Glomerular visceral epithelial cell (primary cell): ENCODE data around the gene LRRC71.

Source experiments
- DNase-seq: peaks from one replicate; pipeline ENCODE4 v3.0.0-alpha.2; 2016; ENCODE audit errors: extremely low spot score

LRRC71 gene

DNA sequence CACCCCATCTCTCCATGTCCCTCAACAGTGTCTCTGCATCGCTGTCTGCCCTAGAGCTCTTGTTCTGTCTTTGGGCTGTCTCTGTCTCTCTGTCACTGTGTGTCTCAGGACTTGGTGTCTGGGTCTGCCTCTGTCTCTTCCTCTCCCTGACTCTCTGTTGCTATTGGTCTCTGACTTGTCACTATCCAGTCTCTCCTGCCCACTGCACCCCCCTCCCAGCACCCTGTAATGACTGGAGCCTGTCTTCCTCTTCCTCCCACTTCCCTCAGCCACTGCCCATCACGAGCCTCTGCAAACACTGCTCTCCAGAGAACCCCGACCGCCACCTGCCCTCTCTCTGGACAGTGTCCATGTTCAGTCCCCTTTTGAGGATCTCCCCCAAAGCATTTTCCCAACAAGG, 14.8 kb upstream of the LRRC71 start:
- DNase-seq: no peak

DNA sequence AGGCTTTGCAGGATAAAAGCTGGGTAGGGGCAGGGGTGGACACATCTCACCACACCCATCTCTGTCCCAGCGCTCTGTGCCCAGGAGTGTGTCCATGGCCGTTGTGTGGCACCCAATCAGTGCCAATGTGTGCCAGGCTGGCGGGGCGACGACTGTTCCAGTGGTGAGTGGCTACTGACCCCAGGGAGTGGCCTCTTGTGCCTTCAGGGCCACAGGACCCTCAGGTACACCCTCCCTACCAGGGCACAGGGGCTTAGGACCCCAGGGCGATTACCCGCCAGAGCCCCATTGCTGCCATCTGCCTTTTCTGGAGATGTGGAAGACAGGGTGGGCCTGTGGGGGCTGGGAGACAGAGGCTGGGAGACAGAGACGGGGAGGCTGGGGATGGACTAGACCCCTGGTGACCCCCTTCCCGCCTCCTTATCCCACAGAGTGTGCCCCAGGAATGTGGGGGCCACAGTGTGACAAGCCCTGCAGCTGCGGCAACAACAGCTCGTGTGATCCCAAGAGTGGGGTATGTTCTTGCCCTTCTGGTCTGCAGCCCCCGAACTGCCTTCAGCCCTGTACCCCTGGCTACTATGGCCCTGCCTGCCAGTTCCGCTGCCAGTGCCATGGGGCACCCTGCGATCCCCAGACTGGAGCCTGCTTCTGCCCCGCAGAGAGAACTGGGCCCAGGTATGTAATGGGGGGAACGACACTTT, 14.1 kb upstream of the LRRC71 start:
- no peak for DNase-seq

DNA sequence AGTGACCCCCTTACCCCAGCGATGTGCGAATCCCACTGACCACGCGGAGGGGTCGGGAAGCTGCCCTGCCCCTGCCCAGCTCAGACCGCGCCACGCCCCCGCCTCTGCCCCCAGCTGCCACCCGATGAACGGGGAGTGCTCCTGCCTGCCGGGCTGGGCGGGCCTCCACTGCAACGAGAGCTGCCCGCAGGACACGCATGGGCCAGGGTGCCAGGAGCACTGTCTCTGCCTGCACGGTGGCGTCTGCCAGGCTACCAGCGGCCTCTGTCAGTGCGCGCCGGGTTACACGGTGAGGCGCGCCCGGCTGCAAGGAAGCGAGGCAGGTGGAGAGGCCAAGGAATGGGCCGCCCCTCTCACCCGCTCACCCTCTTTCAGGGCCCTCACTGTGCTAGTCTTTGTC, 11.9 kb upstream of the LRRC71 start:
- DNase-seq: no peak

DNA sequence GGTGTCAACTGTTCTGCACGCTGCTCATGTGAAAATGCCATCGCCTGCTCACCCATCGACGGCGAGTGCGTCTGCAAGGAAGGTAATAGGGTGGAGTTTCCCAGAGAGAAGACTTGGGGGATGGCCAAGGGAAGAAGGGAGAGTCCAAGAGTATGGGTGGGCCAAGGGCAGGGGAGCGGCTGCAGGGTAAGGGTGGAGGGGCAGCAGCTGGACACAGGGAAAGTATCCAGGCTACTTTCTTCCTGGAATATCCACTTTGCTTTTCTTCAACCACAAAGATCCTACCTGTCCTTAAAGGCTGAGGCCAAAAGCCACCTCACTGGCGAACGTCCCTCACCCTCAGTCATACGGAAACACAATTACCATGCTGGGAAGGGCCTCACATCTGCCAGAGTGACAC, 11.5 kb upstream of the LRRC71 start:
- no peak for DNase-seq

DNA sequence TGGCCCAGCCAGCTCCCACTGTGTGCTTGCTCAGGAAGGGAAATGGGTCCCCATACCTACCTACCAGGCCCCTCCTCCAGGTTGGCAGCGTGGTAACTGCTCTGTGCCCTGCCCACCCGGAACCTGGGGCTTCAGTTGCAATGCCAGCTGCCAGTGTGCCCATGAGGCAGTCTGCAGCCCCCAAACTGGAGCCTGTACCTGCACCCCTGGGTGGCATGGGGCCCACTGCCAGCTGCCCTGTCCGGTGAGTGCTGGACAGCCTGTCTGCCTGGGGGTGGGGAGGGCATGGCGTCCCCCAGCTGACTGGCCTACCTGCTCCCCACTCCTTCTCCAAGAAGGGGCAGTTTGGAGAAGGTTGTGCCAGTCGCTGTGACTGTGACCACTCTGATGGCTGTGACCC, 10.8 kb upstream of the LRRC71 start:
- DNase-seq: no peak

DNA sequence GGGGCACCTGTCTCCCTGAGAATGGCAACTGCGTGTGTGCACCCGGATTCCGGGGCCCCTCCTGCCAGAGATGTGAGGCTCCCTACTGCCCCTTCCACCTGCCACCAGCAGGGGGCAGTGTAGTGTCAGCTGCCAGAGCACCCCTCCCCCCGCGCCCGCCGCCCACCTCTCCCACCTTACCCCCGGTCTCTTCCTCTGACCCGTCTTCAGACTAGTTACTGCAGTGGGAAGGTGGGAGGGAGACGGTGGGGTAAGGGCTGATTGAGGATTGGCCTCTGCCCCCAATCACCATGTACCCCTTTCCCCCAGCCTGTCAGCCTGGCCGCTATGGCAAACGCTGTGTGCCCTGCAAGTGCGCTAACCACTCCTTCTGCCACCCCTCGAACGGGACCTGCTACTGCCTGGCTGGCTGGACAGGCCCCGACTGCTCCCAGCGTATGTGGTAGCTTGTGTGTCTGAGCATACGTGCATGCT, 10.1 kb upstream of the LRRC71 start:
- peak; percentile 29 for DNase-seq

DNA sequence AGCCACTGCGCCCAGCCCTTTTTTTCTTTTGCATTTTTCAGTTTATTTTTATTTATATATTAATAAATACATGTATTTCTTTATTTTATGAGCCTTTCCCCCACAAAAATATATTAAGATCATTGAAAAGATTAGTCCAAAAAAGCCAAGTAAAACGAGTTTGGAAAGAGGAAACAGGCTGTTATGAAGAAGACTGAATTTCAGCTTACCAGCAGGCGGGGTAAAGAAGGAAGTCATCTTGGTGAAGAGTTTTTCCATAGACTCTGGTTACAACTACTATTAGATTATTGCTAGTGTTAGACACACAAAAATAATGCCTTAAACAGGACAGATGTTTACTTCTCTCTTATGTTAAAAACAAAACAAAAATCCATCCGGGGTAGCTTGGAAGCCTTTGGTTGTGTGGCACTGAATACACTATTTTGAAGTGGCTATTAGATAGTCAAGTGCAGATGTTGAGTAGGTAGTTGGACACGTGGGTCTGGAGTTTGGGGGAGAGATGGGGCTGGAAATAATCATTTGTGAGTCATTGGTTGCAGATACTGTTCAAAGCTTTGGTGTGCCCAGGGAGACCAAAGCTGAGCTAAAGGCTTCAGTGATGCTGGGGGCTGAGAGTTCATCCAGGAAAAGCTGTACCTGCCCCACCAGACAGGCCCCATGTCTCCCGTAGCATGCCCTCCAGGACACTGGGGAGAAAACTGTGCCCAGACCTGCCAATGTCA, 8.7 kb upstream of the LRRC71 start:
- no peak for DNase-seq

DNA sequence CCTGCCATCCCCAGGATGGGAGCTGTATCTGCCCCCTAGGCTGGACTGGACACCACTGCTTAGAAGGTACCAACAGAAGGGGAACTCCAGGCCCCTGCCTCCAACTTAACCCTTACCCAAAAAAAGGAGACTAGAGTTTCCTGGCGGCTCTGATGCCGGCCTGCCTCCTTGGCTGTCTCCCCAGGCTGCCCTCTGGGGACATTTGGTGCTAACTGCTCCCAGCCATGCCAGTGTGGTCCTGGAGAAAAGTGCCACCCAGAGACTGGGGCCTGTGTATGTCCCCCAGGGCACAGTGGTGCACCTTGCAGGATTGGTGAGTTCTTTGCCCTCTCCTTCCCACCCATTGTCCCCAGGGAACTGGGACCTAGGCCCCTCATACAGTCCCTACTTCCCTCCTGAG, 8.1 kb upstream of the LRRC71 start:
- DNase-seq: no peak

DNA sequence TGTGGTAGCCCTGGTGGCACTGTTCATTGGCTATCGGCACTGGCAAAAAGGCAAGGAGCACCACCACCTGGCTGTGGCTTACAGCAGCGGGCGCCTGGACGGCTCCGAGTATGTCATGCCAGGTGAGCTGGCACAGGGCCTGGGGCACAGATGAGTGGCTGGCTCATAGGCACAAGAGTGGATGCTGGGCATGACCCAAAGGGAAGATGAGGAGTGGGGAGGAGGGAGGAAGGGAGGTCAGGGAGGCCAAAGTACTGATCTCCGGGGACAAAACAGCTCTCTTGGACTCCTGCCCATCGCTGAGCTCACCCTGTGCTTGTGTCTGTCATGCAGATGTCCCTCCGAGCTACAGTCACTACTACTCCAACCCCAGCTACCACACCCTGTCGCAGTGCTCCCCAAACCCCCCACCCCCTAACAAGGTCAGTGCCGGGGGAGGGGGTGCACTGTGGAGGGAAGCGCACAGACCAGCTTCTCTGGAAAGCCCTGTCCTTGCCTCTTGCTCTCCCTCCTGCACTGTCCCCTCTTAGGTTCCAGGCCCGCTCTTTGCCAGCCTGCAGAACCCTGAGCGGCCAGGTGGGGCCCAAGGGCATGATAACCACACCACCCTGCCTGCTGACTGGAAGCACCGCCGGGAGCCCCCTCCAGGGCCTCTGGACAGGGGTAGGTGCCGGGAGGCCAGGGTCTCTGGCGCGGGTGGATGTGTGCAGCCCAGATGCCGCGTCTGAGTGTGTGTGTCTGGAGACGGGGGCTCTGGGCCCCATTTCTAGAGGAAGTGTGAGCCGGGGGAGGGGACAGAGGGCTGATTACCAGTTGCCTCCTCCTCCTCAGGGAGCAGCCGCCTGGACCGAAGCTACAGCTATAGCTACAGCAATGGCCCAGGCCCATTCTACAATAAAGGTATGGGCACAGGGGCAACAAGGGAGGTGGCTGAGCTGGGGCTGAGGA, 7.3 kb upstream of the LRRC71 start:
- DNase-seq: no peak

DNA sequence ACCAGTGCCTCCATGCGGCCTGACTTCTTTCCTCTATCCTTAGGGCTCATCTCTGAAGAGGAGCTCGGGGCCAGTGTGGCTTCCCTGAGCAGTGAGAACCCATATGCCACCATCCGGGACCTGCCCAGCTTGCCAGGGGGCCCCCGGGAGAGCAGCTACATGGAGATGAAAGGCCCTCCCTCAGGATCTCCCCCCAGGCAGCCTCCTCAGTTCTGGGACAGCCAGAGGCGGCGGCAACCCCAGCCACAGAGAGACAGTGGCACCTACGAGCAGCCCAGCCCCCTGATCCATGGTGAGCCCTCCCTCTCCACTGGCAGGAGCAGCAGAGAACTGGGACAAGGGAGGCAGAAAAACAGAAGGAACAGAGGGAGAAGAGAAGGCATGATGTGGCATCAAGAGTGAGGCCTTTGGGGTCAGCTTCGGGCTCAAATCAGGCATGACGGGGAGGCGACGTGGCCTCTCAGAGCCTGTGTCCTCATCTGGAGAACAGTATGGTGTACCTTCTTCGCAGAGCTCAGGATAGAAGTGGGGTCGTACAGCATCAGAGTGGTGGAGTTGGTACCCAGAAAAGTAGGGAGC, 6.5 kb upstream of the LRRC71 start:
- DNase-seq: no peak

DNA sequence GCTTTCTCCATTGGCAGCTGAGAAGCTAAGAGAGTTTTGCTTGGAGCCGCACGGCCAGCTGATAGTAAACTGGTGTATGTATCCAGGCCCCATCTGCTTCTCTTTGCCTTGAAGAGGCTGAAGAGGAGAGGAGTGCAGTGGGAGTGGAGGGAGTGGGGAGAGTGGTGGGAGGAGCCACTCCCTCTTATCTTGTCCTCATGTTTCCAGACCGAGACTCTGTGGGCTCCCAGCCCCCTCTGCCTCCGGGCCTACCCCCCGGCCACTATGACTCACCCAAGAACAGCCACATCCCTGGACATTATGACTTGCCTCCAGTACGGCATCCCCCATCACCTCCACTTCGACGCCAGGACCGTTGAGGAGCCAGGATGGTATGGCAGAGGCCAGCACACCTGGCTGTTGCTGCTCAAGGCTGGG, 6.0 kb upstream of the LRRC71 start:
- DNase-seq: peak; percentile 57

DNA sequence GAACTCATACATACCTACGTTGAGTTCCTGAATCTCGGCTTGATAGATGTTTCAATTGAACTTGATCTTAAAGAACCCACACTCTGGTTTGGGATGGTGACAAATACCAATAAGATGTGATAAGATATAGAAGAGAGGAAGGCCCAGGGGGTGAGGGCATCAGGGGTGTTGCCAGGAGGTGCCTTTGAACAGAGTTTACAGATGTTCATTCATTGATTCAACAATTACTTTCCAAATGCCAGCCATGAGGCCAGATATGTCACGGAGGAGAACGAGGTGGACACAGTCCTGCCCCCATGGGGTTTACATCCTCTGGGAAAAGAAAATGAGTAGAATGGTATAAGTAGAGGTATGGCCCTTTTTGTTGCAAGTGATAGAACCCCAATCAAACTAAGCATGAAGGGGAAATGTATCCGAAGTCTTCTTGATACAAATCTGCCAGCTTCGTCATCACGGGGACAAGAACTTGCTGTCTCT, 659 bp downstream of the LRRC71 start:
- DNase-seq: no peak

DNA sequence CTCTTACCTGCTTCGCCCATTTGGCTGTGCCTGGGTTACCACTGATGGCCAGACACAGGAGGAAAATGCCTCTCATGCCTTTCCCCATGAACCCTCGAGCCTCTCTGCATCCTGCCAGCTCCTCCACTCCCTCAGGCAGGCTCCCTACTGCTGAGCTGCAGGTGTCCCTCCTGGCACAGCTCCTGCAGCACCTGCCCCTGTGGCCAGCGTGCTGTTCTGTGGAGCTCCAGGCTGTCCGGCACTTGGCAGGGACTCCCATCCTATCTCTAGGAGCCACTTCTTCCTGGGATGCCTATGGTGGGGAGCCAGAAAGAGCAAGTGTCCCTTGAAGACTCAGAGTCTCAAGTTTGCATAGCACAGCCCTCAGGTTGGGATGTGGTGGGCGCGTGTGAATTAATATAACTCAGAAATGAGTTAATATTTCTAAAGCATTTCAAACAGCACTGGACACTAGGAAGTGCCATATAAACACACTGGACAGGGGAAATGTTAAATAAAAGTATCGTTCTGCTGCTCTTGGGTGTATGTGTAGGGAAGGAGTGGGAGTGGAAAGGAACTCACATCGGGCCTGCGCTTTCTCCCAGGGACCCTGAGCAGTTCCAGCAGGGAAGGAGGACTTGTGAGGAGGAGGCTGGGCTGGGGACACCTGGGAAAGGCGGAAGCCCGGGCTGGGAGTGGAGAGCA, 2.7 kb downstream of the LRRC71 start:
- DNase-seq: no peak

DNA sequence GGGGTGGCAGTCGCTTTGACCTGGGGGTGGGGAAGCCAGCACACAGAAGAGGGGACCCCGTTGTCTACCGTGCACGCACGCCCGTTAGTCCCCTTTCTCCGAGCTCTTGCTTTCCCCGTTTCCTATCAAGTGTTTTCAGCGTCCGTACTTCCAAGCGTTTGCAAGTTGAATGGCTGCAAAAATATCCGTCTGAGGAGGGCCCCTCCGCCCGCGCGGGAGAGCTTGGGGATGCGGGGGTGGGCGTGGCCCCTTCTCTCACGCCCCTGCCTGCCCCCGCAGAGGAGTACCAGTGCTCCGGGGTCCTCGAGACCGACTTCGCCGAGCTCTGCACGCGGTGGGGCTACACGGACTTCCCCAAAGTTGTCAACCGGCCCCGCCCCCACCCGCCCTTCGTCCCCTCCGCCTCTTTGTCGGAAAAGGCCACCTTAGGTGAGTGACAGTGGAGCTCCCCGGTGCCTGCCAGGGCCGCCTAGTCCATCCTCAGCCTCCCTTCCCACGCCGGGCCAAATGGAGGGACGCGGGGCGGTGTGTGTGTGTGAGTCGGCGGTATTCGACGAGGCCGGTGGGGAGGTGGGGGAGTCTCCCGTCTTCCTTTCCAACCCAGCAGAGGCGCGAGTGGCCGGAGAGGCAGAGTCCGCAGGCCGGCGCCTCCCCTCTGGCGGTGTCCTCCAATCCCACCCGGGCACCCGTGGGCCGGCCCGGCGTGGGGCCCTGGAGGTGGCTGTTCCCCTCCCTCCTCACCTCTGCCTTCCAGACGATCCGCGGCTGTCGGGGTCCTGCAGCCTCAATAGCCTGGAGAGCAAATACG, 3.4 kb downstream of the LRRC71 start:
- DNase-seq: no peak

DNA sequence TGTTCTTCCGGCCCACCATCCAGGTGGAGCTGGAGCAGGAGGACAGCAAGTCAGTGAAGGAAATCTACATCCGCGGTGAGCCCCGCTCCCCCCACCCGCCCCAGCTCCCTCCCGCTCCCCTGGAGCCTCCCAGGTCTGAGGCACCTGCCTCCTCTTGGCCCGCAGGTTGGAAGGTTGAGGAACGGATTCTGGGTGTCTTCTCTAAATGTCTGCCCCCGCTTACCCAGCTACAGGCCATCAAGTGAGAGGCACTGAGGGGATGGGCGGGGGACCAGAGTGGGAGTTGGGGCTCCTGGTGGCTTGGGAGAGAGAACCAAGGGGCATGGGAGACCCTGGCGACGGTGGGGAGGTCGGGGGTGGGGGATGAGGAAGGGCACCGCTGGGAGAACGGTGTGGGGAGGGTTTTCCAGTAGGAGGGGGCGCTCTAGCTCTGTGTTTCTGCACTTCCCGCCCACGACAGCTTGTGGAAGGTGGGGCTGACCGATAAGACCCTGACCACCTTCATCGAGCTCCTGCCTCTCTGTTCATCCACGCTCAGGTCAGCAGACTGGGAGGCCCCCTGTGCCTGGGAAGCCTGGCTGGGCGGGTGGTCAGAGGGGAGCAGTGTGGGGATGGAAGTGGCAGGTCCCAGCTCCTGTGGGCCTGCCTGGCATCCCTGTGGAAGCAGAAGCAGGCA, 4.2 kb downstream of the LRRC71 start:
- no peak for DNase-seq

DNA sequence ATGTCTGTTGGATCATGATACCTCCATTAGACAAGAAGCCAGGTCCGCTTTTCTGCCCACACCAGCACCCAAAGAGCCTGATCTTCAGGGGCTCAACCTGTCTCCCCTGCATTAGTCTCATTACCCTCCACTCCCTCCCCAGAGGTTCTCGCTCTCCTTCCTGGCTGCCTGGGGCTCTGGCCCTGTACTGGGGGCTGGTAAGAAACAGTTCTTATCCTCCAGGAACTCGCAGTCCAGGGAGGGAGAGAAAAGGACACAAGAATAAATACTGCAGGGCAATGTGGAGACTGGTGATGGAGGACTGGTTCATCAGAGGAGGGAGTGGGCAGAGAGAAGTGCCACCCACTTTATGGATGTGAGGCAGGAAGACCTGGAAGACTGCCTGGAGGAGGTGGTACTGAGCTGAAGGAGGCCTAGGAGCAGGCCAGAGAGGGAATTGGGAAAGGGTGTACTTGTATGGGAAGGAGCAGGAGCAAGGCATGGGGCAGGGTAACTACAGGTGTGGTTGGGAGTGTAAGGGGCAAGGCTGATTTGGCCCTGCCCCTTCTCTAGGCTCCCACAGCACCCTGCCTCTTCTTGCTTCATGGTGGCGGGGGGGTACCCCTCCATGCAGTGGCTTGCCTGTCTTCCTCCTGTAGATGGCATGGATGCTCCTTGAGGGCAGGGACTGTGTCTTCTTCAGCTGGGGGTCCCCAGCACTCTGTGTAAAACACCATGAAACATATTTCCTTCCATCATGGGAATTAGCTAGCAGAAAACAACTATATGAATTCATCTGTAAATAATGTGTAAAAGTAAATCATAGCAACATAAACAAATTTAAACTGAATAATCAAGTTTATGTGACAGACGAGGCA, 5.0 kb downstream of the LRRC71 start:
- DNase-seq: no peak

DNA sequence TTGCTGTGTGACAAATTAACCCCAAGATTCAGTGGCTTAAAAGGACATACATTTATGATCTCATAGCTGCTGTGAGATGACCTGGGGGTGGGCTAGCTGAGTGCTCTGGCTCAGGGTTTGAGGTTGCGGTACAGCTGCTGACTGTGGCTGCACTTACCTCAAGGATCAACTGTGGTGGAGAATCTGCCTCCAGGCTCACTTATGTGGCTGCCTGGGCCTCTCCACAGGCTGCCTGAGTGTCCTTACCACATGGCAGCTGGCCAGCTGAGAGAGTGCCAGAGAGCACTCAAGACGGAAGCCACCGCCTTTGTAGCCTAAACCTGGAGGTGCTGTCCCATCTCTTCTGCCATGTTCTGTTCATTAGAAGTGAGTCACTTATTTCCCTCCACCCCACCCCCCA, 5.7 kb downstream of the LRRC71 start:
- peak; percentile 99 for DNase-seq

DNA sequence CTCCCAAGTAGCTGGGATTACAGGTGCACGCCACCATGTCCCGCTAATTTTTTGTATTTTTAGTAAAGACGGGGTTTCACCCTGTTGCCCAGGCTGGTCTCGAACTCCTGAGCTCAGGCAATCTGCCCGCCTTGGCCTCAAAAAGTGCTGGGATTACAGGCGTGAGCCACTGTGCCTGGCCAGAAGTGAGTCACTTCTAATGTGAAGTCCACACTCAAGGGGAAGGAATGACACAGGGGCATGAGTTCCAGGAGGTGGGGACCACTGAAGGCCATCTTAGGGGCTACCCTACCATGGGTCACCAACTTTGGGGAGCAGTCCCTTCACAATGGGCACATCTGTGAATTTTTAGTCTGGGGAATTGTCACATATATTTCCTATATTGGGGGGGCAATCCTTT, 6.3 kb downstream of the LRRC71 start:
- DNase-seq: peak; percentile 18
